HL-60 (cell line): ENCODE measurements around the gene PDE1C.

Experiments used
- DNase-seq, 2 experiments: peaks; one replicate each; pipeline ENCODE4 v3.0.0-alpha.2; 2010 to 2020; ENCODE audit warnings: low read depth in 1 of 2, low spot score in 1 of 2
- H3K27ac ChIP-seq: fragments of 250-450 bp; sonication (Bioruptor Pico); replicated peaks from 2 replicates; pipeline ENCODE4 v1.5.1; 2020; ENCODE audit warnings: mild to moderate bottlenecking, moderate library complexity
- H3K27me3 ChIP-seq: fragments of 250-450 bp; sonication (Bioruptor Pico); 2 replicates; pipeline ENCODE4 v1.5.1; 2021; ENCODE audit warnings: mild to moderate bottlenecking, moderate library complexity; ENCODE audit not compliant: insufficient read depth, poor library complexity, severe bottlenecking
- H3K4me3 ChIP-seq: replicated peaks from 2 replicates; pipeline ENCODE4 v1.5.1; 2011; ENCODE audit warnings: mild to moderate bottlenecking, control low read depth, low read length; ENCODE audit not compliant: insufficient read depth
- CTCF ChIP-seq: IDR thresholded peaks from one replicate; pipeline ENCODE4 v1.5.1; 2011; ENCODE audit warnings: low read length, control low read depth, inconsistent platforms; ENCODE audit not compliant: insufficient read depth
- GABPA ChIP-seq: IDR thresholded peaks from 2 replicates; pipeline ENCODE4 v1.6.1; 2012; ENCODE audit warnings: low read depth
- POLR2AphosphoS5 ChIP-seq: IDR thresholded peaks from 2 replicates; pipeline ENCODE4 v1.6.1; 2012; ENCODE audit warnings: low read depth
- REST ChIP-seq: IDR thresholded peaks from 2 replicates; pipeline ENCODE4 v1.6.1; 2012; ENCODE audit warnings: low read depth; ENCODE audit not compliant: insufficient replicate concordance
- SPI1 ChIP-seq: IDR thresholded peaks from 2 replicates; pipeline ENCODE4 v1.6.1; 2012; ENCODE audit warnings: low read depth, mild to moderate bottlenecking, borderline replicate concordance

The PDE1C gene

GRCh38 chr7:31734456-31734855, 335.8 kb downstream of the PDE1C start:
- Histone ChIP-seq H3K4me3 (no peak overlapping the region), H3K27ac (no peak overlapping the region), H3K27me3 (no peaks in the 10 kb centered on the region)
- TF ChIP-seq GABPA (no peak), SPI1 (no peak), REST (no peak)
- DNase-seq = no peak

GRCh38 chr7:31729195-31729804, 340.9 kb downstream of the PDE1C start:
- Histone ChIP-seq H3K27ac (no peak overlapping the region), H3K27me3 (no peaks in the 10 kb centered on the region), H3K4me3 (no peak overlapping the region)
- TF ChIP-seq POLR2AphosphoS5 (no peak), GABPA (no peak), REST (no peak), SPI1 (no peak), CTCF (no peak)
- DNase-seq = no peak

- TF ChIP-seq GABPA (no peak), REST (no peak), POLR2AphosphoS5 (no peak), SPI1 (no peak), CTCF (no peak)
- Histone ChIP-seq H3K4me3 (no peak overlapping the region), H3K27ac (no peak overlapping the region), H3K27me3 (no peaks in the 10 kb centered on the region)
- no peak for DNase-seq
Measured at GRCh38 chr7:31724696-31725095, 345.5 kb downstream of the PDE1C start.
